ENCODE data around the gene PILRA.
"Not testable (repeated sequence)": the region's sequence is repeated elsewhere in the genome, so short reads cannot be mapped to it uniquely, and the experiment has no call there.

The PILRA gene

DNA sequence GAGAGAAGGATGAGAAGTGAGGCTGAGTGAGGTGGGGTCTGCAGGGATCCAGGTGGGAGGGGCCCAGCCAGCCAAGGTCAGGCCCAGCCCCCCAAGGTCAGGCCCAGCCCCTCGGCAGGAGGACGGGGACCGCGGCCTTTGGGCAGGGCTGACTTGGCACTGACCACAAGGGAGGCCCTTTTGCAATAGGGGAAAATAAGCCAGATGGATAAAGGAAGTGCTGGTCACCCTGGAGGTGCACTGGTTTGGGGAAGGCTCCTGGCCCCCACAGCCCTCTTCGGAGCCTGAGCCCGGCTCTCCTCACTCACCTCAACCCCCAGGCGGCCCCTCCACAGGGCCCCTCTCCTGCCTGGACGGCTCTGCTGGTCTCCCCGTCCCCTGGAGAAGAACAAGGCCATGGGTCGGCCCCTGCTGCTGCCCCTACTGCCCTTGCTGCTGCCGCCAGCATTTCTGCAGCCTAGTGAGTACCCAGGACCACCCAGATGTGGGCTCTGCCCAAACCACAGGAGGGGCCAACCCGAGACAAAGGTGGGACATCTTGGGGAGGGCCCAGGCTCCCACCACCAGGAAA is at the start of gene PILRA:
PILRA (plus strand) TSS at position 227 of the 571 bp plus-strand sequence; CDS start at position 397, 170 bp downstream.
- DNase-seq (ENCODE audit: low spot score in 2 of 2), result no peak
- no peaks in the 10 kb centered on the region for H3K9me3 Mint-ChIP-seq
- H3K4me3 Mint-ChIP-seq, result peak within 1 kb of the TSS; percentile 27
- H3K4me1 Mint-ChIP-seq, result peaks cover 25% of the 10 kb centered on the region
- H3K27ac Mint-ChIP-seq (ENCODE audit: low read depth), result peak within 1 kb of the TSS; percentile 89
- no peak for ATAC-seq (replicated peaks; ENCODE audit: extremely low read depth, poor library complexity, severe bottlenecking)
- no peaks in the 10 kb centered on the region for H3K27me3 Mint-ChIP-seq
- peaks cover 6% of the 10 kb centered on the region for H3K36me3 Mint-ChIP-seq (ENCODE audit: insufficient read depth)

GRCh38 chr7:100324194-100324593 is 49.1 kb upstream of the PILRA start:
- H3K9me3 Mint-ChIP-seq; ATAC-seq (replicated peaks; ENCODE audit: extremely low read depth, poor library complexity, severe bottlenecking); H3K4me3 Mint-ChIP-seq; DNase-seq (ENCODE audit: low spot score in 2 of 2); H3K4me1 Mint-ChIP-seq; H3K27ac Mint-ChIP-seq (ENCODE audit: low read depth); H3K27me3 Mint-ChIP-seq: not testable (repeated sequence)
- peaks cover 38% of the 10 kb centered on the region for H3K36me3 Mint-ChIP-seq (ENCODE audit: insufficient read depth)

DNA sequence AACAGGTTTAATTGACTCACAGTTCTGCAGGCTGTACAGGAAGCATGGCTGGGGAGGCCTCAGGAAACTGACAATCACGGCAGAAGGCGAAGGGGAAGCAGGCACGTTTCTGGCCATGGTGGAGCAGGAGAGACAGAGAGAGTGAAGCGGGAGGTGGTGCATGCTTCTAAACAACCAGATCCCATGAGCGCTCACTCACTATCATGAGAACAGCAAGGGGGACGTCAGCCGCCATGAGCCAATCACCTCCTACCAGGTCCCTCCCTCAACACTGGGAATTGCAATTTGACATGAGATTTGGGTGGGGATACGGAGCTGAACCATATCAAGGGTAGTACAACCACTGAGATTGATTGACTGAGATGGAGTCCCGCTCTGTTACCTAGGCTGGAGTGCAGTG is 47.6 kb upstream of the PILRA start:
- H3K27me3 Mint-ChIP-seq; H3K9me3 Mint-ChIP-seq; ATAC-seq (replicated peaks; ENCODE audit: extremely low read depth, poor library complexity, severe bottlenecking); H3K4me3 Mint-ChIP-seq; H3K4me1 Mint-ChIP-seq; DNase-seq (ENCODE audit: low spot score in 2 of 2): not testable (repeated sequence)
- Mint-ChIP-seq H3K27ac (ENCODE audit: low read depth) (peak overlapping the region; percentile 74), H3K36me3 (ENCODE audit: insufficient read depth) (peaks cover 39% of the 10 kb centered on the region)

DNA sequence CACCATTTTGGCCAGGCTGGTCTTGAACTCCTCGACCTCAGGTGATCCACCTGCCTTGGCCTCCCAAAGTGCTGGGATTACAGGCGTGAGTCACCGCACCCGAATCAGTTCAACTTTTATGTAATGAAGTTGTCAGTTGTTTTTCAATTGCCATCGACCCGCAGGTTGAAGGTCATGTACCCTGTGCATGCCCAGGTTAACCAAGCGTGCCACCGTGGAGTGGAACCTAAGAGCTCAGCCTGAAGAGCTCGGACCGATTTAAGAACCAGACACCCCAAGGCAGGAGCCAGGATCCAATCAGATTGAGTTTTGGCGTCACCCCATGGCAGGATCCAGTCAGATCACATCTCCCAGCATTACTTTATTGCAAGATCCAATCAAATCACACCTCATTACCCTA is 46.4 kb upstream of the PILRA start:
- H3K9me3 Mint-ChIP-seq; H3K27me3 Mint-ChIP-seq; H3K4me1 Mint-ChIP-seq; DNase-seq (ENCODE audit: low spot score in 2 of 2); H3K4me3 Mint-ChIP-seq; ATAC-seq (replicated peaks; ENCODE audit: extremely low read depth, poor library complexity, severe bottlenecking); H3K27ac Mint-ChIP-seq (ENCODE audit: low read depth): not testable (repeated sequence)
- H3K36me3 Mint-ChIP-seq (ENCODE audit: insufficient read depth), result peaks cover 42% of the 10 kb centered on the region

GRCh38 chr7:100335566-100336466 is 37.5 kb upstream of the PILRA start:
- not testable (repeated sequence) for H3K9me3 Mint-ChIP-seq, H3K4me1 Mint-ChIP-seq, H3K27me3 Mint-ChIP-seq
- peaks cover 40% of the 10 kb centered on the region for H3K36me3 Mint-ChIP-seq (ENCODE audit: insufficient read depth)
- H3K4me3 Mint-ChIP-seq, result peak overlapping the region; percentile 85
- H3K27ac Mint-ChIP-seq (ENCODE audit: low read depth), result peak overlapping the region; percentile 89
- DNase-seq (ENCODE audit: low spot score in 2 of 2) (peak; percentile 71 to 75), ATAC-seq (replicated peaks; ENCODE audit: extremely low read depth, poor library complexity, severe bottlenecking) (peak; percentile 86)

GRCh38 chr7:100338083-100338696 is 35.1 kb upstream of the PILRA start:
- H3K4me3 Mint-ChIP-seq; H3K9me3 Mint-ChIP-seq; DNase-seq (ENCODE audit: low spot score in 2 of 2); H3K27me3 Mint-ChIP-seq; H3K27ac Mint-ChIP-seq (ENCODE audit: low read depth); ATAC-seq (replicated peaks; ENCODE audit: extremely low read depth, poor library complexity, severe bottlenecking): not testable (repeated sequence)
- H3K4me1 Mint-ChIP-seq, result peaks cover 13% of the 10 kb centered on the region
- peaks cover 49% of the 10 kb centered on the region for H3K36me3 Mint-ChIP-seq (ENCODE audit: insufficient read depth)

DNA sequence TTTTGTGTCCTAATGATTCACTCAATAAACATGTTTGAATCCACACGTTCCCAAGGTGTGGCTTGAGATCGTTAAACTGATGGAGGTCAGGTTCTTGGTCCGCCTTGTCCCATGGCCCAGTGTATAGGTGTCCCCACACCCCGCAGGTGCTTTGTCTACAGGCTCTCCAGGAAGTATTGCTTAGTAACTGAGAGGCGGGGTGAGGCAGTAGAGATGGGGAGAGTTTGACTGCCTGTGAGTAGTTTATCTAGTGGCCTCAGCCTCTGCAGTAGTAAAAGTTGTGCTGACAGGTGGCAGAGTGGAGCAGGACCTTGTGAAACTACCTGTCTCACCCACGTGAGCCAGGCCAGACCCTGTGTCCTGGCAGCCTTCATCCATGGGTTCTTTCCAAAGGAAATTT is 32.0 kb upstream of the PILRA start:
- H3K4me3 Mint-ChIP-seq; DNase-seq (ENCODE audit: low spot score in 2 of 2); H3K27me3 Mint-ChIP-seq; H3K27ac Mint-ChIP-seq (ENCODE audit: low read depth); H3K9me3 Mint-ChIP-seq; ATAC-seq (replicated peaks; ENCODE audit: extremely low read depth, poor library complexity, severe bottlenecking): not testable (repeated sequence)
- Mint-ChIP-seq H3K4me1 (peaks cover 19% of the 10 kb centered on the region), H3K36me3 (ENCODE audit: insufficient read depth) (peaks cover 52% of the 10 kb centered on the region)

- H3K4me1 Mint-ChIP-seq, result peaks cover 19% of the 10 kb centered on the region
- ATAC-seq (replicated peaks; ENCODE audit: extremely low read depth, poor library complexity, severe bottlenecking) (no peak), DNase-seq (ENCODE audit: low spot score in 2 of 2) (no peak)
- H3K27ac Mint-ChIP-seq (ENCODE audit: low read depth), result peak overlapping the region; percentile 80
- H3K36me3 Mint-ChIP-seq (ENCODE audit: insufficient read depth), result peaks cover 57% of the 10 kb centered on the region
- no peaks in the 10 kb centered on the region for H3K9me3 Mint-ChIP-seq
- H3K4me3 Mint-ChIP-seq, result no peak overlapping the region
- H3K27me3 Mint-ChIP-seq, result no peaks in the 10 kb centered on the region
Observed at GRCh38 chr7:100342765-100343164, 30.5 kb upstream of the PILRA start.

- Mint-ChIP-seq H3K4me1 (peaks cover 19% of the 10 kb centered on the region), H3K4me3 (peak overlapping the region; percentile 58), H3K36me3 (ENCODE audit: insufficient read depth) (peaks cover 56% of the 10 kb centered on the region), H3K27ac (ENCODE audit: low read depth) (peak overlapping the region; percentile 79)
- not testable (repeated sequence) for H3K27me3 Mint-ChIP-seq; DNase-seq (ENCODE audit: low spot score in 2 of 2); ATAC-seq (replicated peaks; ENCODE audit: extremely low read depth, poor library complexity, severe bottlenecking); H3K9me3 Mint-ChIP-seq
Observed at GRCh38 chr7:100344124-100344559, 29.1 kb upstream of the PILRA start.

DNA sequence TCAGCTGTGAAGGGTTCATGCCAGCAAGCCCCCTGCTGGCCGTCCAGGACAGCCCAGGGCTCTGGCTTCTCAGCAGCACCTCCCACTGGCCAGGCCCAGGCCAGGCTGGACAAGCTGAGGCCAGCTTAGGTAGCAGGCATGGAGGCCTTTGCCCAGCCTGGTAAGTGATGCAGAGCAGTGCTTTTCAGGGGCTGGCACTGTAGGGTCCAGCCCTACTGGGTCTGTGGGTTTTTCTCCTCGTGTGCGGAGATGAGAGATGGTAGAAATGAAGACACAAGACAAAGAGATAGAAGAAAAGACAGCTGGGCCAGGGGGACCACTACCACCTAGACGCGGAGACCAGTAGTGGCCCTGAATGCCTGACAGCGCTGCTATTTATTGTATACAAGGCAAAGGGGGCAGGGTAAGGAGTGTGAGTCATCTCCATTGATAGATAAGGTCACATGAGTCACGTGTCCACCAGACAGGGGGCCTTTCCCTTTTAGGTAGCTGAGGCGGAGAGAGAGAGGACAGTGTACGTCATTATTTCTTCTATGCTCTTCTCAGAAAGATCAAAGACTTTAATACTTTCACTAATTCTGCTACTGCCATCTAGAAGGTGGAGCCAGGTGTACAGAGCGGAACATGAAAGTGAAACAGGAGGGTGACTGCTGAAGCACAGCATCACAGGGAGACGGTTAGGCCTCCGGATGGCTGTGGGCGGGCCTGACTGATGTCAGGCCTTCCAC is 28.6 kb upstream of the PILRA start:
- peaks cover 21% of the 10 kb centered on the region for H3K4me1 Mint-ChIP-seq
- H3K4me3 Mint-ChIP-seq, result peak overlapping the region; percentile 58
- not testable (repeated sequence) for H3K9me3 Mint-ChIP-seq, H3K27me3 Mint-ChIP-seq
- H3K27ac Mint-ChIP-seq (ENCODE audit: low read depth), result peak overlapping the region; percentile 79
- H3K36me3 Mint-ChIP-seq (ENCODE audit: insufficient read depth), result peaks cover 56% of the 10 kb centered on the region
- ATAC-seq (replicated peaks; ENCODE audit: extremely low read depth, poor library complexity, severe bottlenecking) (peak; percentile 82), DNase-seq (ENCODE audit: low spot score in 2 of 2) (peak; percentile 51 to 84)

DNA sequence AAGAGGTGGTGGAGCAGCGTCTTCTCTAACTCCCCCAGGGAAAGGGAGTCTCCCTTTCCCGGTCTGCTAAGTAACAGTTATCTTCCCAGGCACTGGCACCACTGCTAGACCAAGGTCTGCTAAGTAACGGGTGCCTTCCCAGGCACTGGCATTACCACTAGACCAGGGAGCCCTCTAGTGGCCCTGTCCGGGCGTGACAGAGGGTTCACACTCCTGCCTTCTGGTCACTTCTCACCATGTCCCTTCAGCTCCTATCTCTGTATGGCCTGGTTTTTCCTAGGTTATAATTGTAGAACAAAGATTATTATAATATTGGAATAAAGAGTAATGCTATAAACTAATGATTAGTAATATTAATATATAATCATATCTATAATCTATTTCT is 28.0 kb upstream of the PILRA start:
- Mint-ChIP-seq H3K36me3 (ENCODE audit: insufficient read depth) (peaks cover 53% of the 10 kb centered on the region), H3K4me1 (peaks cover 24% of the 10 kb centered on the region), H3K4me3 (peak overlapping the region; percentile 58), H3K27ac (ENCODE audit: low read depth) (peak overlapping the region; percentile 92)
- not testable (repeated sequence) for H3K27me3 Mint-ChIP-seq, H3K9me3 Mint-ChIP-seq
- ATAC-seq (replicated peaks; ENCODE audit: extremely low read depth, poor library complexity, severe bottlenecking), result peak; percentile 66
- DNase-seq (ENCODE audit: low spot score in 2 of 2), result peak in 1 of 2 donors; percentile 49

DNA sequence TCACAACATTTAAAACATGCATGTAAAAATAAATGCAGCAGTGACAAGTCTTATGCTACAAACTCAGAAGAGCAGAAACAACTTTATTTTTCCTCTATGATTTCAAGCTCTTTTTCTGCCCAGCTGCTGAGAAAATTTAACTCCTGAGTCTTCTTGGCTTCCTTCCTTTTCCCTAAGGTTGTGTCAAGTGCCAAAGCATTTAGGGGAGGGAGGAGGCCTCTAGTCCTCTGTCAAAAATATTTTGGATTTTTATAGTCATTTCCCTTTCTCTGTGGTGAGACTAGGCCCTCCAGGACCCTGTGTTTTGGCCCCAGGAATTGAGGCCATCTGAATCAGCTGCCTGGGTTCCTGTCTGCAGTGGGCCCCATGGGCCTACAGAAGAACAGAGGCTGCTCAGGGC is 26.4 kb upstream of the PILRA start:
- ATAC-seq (replicated peaks; ENCODE audit: extremely low read depth, poor library complexity, severe bottlenecking) (no peak), DNase-seq (ENCODE audit: low spot score in 2 of 2) (no peak)
- H3K9me3 Mint-ChIP-seq, result no peaks in the 10 kb centered on the region
- H3K27me3 Mint-ChIP-seq, result no peaks in the 10 kb centered on the region
- H3K4me3 Mint-ChIP-seq, result no peak overlapping the region
- H3K4me1 Mint-ChIP-seq, result peaks cover 36% of the 10 kb centered on the region
- H3K36me3 Mint-ChIP-seq (ENCODE audit: insufficient read depth), result peaks cover 48% of the 10 kb centered on the region
- H3K27ac Mint-ChIP-seq (ENCODE audit: low read depth), result no peak overlapping the region
